GM21528 (cell line): ENCODE results near the gene KRT3.
"Not testable (repeated sequence)": the region's sequence is repeated elsewhere in the genome, so short reads cannot be mapped to it uniquely, and the experiment has no call there.

ENCODE experiments used
- ATAC-seq: cut with Tn5 transposase; IDR thresholded peaks from one replicate; pipeline ENCODE4 v1.9.1; 2021; ENCODE audit warnings: mild to moderate bottlenecking, moderate library complexity; ENCODE audit not compliant: unreplicated experiment, low FRiP score

KRT3 gene

DNA sequence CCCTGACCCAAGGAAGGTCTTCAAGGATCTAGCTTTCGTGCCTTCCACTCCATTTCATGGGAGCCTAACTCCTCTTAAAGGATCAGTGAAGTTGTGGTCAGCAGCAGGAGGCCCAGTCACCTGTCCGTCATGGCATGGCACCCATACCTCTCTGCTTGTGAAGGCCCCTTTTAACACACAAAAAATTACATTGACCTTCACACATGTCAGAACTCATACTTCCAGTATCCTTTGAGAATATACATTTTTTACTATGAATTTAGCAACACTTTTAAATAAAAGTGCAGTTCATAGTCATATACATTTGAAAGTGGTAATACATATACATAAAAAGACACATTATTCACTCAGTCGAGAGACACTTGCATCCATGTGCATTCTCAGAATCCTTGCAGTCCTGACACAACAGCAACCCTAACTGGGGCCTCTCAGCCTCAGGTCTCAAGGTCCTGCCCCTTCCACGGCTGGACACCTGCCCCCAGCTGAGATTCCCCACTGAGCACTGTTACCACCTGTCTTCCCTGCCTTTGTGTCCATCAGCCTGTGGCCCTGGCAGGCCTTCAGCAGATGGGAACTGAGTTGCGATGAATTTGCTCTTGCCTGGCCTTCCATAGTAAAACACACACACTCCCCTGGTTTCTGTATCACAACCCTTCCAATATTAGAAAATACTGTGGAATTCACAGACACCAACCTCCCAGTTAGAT lies 3.7 kb upstream of the KRT3 start:
- no peak for ATAC-seq

DNA sequence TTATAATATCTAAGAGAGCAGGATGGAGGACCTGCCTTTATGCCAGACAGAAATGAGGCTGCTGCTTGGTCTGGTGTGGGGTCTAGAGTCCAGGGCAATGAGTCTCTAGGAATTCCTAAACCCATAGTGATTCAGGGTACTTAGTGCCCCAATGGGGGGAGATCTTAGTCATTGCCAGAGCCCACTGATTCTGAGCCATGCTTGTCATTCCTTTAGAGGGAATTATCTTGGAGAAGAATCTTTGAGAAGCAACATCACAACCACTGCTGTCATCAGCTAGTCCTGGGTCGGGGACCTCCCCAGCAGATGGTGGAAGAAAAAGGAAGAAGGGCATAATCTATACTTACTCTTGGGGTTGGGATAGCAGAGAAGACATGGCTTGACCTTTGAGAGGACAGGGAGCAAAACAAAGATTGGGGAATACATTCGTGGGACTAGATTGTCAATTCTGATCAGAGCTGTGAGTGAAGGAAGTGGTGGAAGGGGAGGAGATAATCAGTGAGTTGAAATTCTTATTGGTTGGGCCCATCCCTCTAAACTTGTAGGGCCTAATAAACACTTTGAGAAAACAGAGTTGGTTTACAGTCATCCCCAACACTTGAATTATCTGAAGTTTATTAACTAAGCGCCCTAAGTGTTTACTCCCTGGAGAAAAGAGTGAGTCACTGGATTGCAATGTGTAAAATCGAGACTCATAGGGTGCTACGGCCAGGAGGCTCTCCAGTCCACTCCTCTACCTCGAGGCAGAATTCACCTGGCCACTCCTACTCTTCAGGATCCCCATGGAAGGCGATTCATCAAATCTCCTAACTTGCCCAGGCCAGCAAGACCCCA lies 3.0 kb upstream of the KRT3 start:
- no peak for ATAC-seq

DNA sequence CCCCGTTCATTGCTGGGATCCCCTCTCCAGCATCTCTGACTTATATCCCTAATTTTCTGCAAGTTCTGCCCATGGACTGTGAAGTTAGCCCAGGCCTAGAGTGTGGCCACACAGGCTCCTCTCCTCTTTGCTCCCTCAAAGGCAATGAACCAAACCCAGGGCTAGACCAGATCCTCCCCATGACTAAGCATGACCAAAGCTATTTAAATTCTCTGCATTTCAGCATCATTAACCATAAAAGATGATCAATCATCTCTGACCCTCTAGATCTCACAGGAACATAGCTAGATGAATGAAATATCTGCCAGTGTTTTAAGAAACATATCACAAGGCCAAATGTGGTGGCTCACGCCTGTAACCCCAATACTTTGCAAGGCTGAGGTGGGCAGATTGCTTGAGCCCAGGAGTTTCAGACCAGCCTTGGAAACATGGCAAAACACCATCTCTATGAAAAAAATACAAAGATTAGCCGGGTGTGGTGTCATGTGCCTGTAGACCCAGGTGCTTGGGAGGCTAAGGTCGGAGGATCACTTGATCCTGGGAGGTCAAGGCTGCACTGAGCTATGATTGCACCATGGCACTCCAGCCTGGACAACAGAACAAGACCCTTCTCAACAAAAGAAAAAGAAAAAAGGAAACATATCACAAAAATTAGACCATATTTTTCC lies 2.2 kb upstream of the KRT3 start:
- no peak for ATAC-seq

DNA sequence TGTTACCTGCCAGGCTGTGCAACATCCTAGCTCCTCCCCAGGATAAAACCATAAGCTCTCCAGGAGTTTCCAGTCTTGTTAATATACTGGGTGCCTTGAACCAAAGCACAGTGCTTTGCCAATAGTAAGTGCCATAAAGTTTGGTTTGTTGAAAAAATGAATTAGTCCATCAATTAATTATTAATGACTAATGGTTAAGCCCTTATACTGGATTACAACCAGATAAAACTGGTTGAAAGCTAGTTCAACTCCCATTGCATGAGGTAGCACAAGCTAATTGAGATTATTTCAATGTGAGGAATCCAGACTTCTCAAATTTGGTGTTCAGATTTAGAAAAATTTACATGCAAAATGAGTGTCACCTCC lies 1.6 kb upstream of the KRT3 start:
- no peak for ATAC-seq

DNA sequence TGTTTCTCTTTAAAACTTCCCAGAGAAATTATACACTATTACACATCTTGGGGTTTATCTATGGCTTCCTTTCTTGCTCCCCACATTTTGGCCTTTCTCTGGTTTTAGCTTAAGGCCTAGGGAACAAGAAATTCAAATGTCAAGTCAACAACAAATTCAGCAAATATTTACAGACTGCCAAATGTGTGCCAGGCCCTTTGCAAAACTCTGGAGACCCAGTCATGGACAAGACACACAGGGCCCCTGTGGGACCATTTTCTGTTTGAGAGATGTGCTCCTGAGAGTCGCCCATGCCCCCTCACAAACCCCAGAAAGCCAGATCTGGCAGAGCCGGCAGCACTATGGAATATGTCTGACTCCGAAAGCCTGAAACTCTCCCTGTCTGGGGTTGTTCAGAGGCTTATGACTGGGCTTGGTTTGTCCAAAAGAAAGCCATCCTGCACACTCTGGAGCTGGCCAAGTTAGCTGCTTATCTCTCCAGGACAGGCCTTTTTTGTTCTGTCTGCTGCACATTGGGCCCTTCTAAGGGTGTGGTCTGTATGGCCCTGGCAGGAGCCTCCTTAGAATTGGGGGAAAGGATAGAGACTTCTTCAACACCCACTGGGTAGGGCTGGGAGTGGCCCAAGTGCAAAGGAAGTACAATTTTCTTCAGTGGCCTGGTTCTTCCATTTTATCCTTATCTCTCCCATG lies 1.1 kb upstream of the KRT3 start:
- no peak for ATAC-seq

DNA sequence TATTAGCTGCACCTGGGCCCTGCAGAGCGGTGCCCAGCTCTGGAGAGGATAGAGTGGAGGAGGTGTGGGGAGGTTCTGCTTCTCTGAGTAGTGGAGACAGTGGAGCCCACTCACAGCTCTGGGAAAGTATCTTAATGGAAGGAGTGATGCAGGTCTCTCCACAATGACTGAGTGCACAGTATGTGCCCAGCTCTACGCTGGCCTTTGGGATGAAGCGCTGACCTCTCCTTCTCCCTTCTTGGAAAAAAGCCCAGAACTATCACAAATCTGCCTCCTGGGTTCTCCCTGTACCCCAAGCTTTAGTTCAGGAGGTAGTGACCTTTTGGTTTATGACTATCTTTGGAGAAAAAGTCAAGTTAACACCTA lies 495 bp upstream of the KRT3 start:
- ATAC-seq = no peak

DNA sequence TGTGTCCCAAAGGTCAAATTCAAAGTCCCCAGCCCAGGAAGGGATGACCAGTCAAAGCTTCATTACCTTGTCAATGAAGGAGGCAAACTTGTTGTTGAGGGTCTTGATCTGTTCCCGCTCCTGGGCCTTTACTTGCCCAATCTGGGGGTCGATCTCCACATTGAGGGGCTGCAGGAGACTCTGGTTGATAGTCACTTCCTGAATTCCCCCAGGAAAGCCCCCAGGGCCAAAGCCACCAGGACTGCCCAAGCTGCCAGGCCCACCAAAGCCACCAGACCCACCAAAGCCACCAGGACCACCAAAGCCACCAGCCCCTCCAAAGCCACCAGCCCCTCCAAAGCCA lies 614 bp downstream of the KRT3 start:
- not testable (repeated sequence) for ATAC-seq

DNA sequence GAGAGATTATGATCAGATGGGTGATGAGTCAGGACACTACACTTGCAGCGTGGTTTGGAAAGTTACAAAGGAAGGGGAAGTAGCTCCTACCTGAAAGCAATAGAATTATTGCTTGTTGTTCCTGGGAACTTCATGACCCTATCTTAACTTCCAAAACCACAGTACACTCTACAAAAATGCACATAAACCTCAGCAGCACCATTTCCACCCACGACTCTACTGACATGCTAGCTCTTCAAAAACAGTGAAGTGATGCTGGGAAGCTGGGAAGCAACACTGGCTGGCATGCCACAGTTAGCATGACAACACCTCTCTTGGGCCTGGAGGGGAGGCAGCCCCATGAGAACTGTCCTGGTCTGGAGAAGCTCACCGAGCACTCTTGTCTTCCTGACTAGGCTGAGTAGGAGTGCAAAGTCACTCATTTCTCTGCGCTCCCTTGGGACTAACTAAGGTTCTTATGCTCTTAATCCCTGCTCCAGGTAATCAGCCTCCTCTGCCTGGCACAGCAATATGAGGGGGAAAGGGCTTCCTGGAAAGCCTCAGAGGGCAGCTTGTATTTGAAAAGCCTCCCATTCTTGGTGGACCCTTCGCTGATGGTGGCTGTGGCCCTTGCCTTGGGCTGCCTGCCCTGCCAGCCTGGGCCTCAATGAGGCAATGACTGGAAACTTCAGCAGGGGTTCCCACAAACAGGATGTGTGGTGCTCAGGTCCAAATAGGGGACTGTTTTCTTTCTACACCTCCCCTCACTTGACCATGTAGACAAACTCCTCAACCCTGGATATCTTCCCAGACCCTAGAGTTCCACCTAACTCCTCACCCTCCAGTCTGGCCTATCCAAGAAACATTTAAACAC lies 1.2 kb downstream of the KRT3 start:
- ATAC-seq = no peak

DNA sequence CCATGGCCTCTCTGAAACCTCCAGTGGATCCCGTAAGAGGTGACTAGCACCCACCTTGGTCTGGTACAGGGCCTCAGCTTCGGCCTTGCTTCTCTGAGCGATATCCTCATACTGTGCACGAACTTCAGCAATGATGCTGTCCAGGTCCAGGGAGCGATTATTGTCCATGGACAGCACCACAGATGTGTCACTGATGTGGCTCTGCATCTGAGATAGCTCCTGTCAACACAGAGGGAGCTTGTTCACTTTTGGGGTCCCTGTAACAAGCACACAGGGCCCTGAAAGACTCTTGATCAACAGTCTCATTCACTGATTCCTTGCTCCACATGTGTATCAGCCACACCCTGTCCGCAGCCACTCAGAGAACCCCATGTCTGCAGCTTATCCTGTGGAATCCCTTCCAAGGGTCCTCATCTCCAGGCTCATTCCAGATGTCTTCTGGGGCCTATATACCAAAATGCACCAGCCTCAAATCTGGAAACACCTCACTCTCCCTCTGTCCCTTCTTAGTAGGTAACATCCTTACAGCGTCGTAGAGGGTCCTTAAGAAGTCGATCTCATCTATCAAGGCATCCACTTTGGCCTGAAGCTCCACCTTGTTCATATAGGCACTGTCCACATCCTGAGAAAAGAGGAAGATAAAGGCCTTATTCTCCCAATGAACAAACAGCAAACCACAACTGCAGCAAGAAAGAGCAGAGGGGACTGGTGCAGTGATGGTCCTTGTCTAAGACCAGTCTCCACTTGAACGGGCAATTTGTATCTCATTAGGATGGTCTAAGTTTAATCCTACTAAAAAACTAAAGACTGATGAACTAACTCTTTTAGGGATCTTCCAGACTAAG lies 3.5 kb downstream of the KRT3 start:
- no peak for ATAC-seq

DNA sequence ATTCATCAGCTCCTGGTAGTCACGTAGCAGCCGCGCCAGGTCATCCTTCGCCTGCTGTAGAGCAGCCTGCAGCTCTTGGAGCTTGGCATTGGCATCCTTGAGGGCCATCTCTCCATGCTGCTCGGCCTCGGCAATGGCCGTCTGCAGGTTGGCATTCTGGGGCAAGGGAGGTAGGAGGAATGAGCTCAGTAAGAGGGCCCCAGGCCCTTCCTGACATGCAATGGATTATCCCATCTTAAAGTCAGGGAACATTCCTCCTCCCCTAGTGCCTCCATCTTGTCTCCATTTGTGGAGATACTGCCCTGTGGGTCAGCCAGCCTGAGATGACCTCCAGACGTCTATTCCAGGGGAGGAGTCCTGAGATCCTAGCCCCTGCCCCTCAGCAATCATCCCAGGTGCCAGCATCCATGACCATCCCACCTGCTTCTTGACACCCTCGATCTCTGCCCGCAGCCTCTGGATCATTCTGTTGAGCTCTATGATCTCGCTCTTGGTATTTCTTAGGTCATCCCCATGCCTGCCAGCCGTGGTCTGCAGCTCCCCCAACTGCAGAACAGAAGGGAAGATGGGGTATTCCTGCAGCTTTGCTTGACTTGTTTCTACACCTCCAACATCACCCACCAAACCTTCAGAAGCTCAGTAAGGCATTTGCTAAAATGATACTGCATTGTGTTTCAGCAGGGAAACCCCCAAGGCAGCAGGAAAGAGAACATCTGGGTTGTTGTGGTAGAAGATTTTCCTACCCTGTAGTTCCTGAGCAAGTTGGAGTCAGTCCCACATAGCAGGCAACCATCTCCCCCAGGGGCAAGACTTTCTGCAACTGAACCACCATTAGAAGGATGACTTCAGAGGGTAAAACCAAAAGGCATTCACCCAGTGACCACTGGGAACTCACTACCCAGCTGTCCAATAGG lies 4.4 kb downstream of the KRT3 start:
- no peak for ATAC-seq

DNA sequence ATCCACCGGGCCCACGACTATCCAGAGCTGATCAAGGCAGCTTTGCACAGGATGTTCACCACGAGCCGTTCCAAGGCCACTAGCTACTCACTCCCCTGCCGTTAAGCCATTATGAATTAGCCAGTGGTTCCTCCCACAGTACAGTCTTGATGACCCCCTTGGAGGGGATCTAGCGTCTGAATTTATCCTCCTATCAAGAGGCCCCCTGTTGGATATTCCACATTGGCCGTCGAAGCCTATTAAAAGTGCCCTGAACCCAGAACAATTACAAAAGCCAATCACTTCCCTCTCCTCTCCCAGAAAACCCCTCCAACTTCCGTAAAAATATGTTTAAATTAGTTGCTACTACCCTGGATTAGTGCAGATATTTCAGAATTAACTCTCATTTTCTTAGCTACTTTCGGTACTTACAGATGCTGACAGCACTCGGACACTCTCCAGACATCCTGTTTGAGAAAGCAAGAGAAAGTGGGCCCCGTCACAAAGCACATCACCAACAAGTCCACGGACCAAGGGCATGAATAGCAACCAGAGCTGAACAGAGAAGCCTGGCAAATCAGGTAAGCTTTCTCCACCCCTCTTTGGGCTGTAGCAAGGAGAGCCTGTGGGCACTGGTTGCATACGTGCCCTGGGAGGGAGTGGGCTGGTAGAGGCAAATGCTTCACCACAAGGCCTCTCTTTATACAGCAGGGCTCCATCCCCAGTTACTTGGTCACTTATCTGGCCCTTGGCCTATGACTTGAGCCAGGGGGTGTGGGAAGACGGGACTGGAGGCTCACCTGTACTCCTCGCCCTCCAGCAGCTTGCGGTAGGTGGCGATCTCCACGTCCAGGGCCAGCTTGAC lies 5.3 kb downstream of the KRT3 start:
- ATAC-seq = no peak

DNA sequence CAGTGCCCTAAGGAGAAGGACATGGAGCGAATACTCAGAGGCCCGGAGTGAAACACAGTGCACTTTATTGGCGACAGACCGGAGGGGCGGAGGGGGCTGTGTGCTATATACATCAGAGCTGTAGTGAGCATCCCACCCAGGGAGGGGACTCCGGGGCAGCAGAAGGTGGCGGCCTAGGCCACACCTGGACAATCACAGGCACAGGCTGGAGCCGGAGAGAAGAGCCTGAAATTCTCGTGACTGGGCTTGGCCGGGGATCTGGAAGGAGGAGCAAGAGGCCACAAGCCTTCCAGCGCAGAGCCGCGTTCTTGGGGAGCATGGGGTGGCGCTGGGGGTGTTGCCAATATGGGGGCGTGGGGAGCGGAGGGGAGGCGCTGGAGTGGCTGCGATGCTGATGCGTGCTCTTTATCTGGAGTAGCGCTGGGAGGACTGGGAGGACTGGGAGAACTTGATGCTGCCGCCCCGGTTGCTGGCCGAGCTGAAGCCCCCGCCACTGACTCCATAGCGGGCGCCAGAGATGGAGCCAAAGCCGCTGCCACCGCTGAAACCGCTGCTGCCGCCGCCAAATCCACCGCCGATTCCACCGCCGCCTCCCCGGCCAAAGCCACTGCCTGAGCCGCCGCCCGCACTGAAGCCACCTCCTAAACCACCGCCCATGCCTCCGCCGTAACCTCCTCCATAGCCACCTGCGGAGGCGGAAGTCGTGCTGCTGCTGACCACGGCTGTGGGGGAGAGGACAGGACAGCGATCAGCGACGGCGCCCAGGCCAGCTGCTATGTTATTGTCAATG lies 6.1 kb downstream of the KRT3 start:
- ATAC-seq = no peak

DNA sequence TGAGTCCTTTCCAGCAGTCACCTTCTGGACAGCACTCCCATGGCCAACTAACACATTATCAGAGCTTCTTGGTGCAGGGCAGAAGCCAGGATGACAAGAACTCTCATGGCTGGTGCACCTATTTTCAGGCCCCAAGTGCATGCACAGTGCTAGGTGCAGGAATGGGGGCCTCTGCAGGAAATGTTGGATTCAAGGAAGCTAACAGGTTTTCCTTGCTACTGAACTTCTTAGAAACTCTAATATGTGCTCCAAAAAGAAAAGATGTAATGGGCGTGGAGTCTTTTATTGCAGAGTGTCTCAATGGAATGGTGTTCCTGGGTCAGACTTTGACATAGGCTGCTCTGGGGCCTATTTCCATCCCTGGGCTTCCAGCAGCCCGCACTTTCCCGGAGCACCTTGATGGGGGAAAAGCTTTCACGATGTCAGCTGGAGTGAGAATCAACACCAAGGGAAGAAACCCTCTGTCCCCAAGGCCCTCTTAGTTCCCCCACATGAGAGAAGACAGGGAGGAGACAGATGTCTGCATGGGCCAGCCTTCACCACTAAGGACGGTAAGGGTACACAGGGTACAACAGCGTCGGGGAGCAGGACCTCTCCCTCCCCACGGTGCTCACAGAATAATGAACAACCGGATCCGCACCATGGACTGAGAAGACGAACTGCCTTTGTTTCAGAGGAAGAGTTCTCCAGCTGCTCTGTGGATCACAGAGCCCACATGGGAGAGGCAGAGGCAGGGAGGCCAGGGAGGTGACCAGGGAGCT lies 6.9 kb downstream of the KRT3 start:
- ATAC-seq = no peak

DNA sequence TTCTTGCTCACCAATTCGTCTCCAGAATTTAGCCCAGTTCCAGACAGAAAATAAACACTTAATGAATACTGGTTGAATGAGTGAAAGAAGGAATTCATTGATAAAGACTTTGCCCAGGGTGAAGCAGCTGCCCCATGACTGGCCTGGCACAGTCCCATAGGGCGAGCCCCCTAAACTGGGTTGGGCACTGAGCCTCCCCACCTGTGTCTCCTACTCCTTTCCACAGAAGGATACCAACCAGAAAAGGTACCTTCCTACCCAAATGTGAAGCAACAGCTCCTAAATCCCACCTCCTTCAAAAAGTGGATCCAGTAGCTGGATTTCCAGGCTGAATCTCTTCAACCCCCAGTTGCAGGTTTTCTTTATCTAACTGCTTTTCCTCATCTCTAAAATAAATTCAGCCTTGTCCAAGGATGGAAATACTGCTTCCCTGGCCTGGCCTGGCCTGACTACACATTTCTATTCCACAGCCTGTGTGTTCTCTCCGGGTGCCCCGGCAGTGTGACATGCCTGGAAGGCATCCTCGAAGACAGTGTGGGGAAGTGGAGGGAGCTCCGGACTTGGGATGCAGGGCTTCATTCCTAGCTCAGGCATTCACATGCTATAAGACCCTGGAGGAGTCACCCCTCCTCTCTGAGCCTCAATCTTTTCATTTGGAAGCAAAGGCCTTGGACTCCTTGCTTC lies 7.6 kb downstream of the KRT3 start:
- ATAC-seq = no peak
